ENCODE data around the gene SUPT16H. TPM values are rescaled to one million over a fixed set of nuclear protein-coding genes. Genes with fewer than 3 reads are reported as not detected.

SUPT16H gene
- 74.8 and 77.8 TPM in 2 replicates for total RNA-seq

DNA sequence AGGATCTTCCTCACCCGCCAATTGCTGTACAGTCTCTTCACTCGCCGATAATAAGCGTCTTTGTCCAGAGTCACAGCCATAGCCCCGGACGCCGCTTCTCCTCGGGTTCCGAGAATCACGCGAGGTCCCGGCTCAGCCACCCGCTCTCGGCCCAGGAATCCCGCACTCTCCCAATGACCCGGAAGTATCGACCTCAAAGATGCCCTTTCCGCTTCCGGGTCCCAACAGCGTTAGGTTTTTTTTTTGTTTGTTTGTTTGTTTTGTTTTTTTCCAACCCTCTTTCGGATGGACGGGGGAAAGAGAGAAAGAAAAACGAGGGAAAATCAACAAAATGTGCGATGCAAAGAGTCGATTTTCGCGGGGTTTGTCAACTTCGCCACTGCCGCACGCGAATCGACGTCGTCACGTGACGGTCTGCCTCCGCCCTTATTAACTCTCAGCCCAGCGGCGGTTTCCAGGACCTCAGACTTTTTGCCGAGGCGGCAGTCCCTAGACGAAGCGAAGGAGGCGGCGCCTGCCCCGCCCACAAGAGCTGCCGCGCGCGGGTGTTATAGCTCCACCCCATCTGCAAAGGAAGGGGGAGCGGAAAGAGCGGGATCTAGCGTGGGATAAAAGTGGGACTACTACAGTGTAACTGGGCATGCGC lies at the start of gene SUPT16H:
Gene SUPT16H, minus strand, starts transcription at position 172 of the 646 bp plus-strand sequence. Its CDS starts 92 bp downstream, at position 80.
- no peaks in the 10 kb centered on the region for H3K27me3 ChIP-seq (ENCODE audit: control insufficient read depth, insufficient read depth, low read length)
- peak; percentile 77 for DNase-seq (ENCODE audit: low read depth)
- peak within 1 kb of the TSS; percentile 82 for H3K4me3 ChIP-seq (ENCODE audit: low read depth, low read length)
- TF ChIP-seq, protein P1, sequence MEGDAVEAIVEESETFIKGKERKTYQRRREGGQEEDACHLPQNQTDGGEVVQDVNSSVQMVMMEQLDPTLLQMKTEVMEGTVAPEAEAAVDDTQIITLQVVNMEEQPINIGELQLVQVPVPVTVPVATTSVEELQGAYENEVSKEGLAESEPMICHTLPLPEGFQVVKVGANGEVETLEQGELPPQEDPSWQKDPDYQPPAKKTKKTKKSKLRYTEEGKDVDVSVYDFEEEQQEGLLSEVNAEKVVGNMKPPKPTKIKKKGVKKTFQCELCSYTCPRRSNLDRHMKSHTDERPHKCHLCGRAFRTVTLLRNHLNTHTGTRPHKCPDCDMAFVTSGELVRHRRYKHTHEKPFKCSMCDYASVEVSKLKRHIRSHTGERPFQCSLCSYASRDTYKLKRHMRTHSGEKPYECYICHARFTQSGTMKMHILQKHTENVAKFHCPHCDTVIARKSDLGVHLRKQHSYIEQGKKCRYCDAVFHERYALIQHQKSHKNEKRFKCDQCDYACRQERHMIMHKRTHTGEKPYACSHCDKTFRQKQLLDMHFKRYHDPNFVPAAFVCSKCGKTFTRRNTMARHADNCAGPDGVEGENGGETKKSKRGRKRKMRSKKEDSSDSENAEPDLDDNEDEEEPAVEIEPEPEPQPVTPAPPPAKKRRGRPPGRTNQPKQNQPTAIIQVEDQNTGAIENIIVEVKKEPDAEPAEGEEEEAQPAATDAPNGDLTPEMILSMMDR (IDR thresholded peaks at IDR 0.05; ENCODE audit: insufficient read depth, low read length, poor library complexity, severe bottlenecking) = no peak
- H3K36me3 ChIP-seq (ENCODE audit: control insufficient read depth, insufficient read depth, low read length) = no peaks in the 10 kb centered on the region

DNA sequence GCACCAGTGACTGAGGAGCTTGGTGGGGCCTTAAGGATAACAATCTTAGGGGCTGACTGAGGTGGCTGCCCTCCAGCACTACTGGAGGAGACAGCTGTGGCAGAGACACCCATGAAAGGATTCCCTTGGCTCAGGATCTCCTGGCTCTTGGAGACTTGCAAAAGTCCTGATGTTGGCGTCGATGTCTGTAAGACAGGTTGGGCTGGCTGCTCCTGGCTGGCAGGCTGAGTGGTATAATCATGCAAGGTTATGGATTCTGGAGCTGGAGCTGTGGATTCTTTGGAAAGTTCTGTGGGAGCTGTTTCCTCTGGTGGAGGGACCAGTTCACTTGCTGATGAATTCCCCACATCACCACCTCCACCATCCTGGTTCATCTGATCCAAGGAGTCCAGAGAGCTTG lies 47.3 kb upstream of the SUPT16H start:
- Histone ChIP-seq H3K36me3 (ENCODE audit: control insufficient read depth, insufficient read depth, low read length) (no peaks in the 10 kb centered on the region), H3K27me3 (ENCODE audit: control insufficient read depth, insufficient read depth, low read length) (no peaks in the 10 kb centered on the region), H3K4me3 (ENCODE audit: low read depth, low read length) (no peak overlapping the region)
- TF ChIP-seq, protein P1 (IDR thresholded peaks at IDR 0.05; ENCODE audit: insufficient read depth, low read length, poor library complexity, severe bottlenecking) = no peak
- DNase-seq (ENCODE audit: low read depth) = no peak

DNA sequence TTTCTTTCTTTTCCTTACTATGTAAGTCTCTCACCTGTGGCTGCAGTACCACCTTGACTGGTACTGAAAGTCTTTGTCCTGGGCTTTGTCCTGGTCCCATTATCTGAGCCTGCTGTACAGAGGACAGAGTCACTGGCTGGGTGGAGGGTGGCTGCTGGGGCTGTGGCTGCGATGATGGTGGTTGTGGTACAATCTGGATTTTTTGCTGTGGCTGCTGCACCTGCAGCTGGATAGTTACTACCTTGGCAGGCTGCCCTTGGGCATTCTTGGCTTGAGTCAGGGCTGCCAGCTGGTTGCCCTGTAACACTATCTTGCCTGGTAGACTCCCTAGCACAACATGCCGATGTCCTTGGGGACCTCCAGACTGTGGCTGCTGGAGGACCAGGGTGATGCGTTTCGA lies 45.1 kb upstream of the SUPT16H start:
- no peak overlapping the region for H3K4me3 ChIP-seq (ENCODE audit: low read depth, low read length)
- DNase-seq (ENCODE audit: low read depth) = no peak
- TF ChIP-seq, protein P1 (IDR thresholded peaks at IDR 0.05; ENCODE audit: insufficient read depth, low read length, poor library complexity, severe bottlenecking) = no peak
- no peaks in the 10 kb centered on the region for H3K27me3 ChIP-seq (ENCODE audit: control insufficient read depth, insufficient read depth, low read length)
- H3K36me3 ChIP-seq (ENCODE audit: control insufficient read depth, insufficient read depth, low read length) = no peaks in the 10 kb centered on the region

DNA sequence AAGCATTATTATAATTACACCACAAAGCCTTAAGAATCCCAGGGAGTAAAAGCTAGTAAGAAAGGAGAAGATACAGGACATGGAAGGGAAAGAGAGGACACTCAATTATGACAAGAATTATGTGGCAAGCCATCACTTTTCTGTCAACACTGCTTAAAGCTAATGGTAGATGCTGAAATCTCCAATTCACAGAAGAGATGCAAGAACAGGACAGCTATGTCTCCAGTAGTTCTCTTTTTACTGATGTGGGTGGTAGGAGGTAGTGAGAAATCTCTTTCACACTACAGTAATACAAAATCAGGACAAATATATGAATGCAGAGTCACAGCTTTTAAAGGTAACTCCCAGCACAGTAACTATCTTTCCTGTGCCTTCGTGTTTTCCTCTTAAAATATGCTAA lies 42.9 kb upstream of the SUPT16H start:
- peaks cover 2% of the 10 kb centered on the region for H3K36me3 ChIP-seq (ENCODE audit: control insufficient read depth, insufficient read depth, low read length)
- H3K27me3 ChIP-seq (ENCODE audit: control insufficient read depth, insufficient read depth, low read length) = no peaks in the 10 kb centered on the region
- H3K4me3 ChIP-seq (ENCODE audit: low read depth, low read length) = no peak overlapping the region
- TF ChIP-seq, protein P1 (IDR thresholded peaks at IDR 0.05; ENCODE audit: insufficient read depth, low read length, poor library complexity, severe bottlenecking) = no peak
- no peak for DNase-seq (ENCODE audit: low read depth)

DNA sequence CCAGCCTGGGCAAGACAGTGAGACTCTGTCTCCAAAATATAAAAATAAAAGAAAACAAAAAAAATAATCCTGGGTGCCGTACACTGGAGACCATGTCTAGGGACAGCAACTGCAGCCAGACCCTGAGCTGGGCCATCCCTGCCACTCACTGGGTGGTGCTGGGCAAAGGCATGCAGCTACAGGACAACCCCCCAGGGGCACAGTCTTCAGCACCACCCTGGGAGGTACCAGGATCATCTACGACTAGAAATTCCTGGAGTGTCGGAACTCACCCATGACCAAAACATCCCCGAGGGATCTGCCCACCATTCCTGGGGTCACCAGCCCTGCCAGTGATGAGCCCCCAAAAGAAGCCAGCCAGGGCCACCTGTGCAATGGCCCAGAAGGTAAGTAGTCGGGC lies 35.7 kb upstream of the SUPT16H start:
- TF ChIP-seq, protein P1 (IDR thresholded peaks at IDR 0.05; ENCODE audit: insufficient read depth, low read length, poor library complexity, severe bottlenecking) = no peak
- peaks cover 2% of the 10 kb centered on the region for H3K36me3 ChIP-seq (ENCODE audit: control insufficient read depth, insufficient read depth, low read length)
- H3K27me3 ChIP-seq (ENCODE audit: control insufficient read depth, insufficient read depth, low read length) = no peaks in the 10 kb centered on the region
- no peak overlapping the region for H3K4me3 ChIP-seq (ENCODE audit: low read depth, low read length)
- no peak for DNase-seq (ENCODE audit: low read depth)

DNA sequence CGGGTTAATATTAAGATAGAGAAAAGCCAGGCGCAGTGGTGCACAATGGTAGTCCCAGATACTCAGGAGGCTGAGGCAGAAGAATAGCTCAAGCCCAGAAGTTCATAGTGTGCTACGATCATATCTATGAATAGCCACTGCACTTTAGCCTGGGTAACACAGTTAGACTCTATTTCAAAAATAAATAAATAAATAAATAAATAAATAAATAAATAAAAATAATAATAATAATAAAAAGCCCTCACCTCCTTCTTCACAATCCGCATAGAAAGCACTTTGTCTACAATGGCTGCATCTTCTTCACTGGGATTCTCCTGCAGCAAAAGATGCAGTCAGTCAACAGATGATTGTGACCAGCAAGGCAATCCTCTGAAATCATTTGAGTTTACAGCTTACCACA lies 31.5 kb upstream of the SUPT16H start:
- TF ChIP-seq, protein P1 (IDR thresholded peaks at IDR 0.05; ENCODE audit: insufficient read depth, low read length, poor library complexity, severe bottlenecking) = no peak
- H3K36me3 ChIP-seq (ENCODE audit: control insufficient read depth, insufficient read depth, low read length) = no peaks in the 10 kb centered on the region

More for the DNA sequence above, 31.5 kb upstream of the SUPT16H start:
- no peak for DNase-seq (ENCODE audit: low read depth)
- Histone ChIP-seq H3K4me3 (ENCODE audit: low read depth, low read length) (no peak overlapping the region), H3K27me3 (ENCODE audit: control insufficient read depth, insufficient read depth, low read length) (no peaks in the 10 kb centered on the region)

Data from kidney epithelial cell (primary cell).